ENCODE measurements around the gene RPS26.

RPS26 gene

GRCh38 chr12:56078931-56079722 lies 37.4 kb downstream of the RPS26 start:
- DNase-seq: peak in 1 of 2 experiments; percentile 64

DNA sequence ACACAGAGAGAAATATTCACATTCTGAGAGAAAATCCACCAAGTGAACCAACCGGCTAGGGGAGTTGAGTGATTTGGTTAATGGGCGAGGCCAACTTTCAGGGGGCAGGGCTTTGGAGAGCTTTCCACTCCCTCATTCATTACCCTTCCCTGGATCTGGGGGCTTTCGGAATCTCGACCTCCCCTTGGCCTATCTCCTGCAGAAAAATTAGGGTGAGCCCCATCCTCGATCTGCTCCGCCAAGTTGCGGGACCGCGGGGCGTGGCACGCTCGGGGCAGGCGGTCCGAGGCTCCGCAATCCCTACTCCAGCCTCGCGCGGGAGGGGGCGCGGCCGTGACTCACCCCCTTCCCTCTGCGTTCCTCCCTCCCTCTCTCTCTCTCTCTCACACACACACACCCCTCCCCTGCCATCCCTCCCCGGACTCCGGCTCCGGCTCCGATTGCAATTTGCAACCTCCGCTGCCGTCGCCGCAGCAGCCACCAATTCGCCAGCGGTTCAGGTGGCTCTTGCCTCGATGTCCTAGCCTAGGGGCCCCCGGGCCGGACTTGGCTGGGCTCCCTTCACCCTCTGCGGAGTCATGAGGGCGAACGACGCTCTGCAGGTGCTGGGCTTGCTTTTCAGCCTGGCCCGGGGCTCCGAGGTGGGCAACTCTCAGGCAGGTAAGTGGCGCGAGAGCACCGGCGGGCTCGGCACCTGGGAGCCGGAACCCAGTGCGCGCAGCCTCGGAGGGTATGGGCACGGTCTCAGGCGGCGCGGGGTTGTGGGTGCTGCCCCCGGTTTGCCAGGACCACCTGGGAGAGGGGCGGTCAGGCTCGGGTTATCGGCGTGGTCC lies 38.2 kb downstream of the RPS26 start, which contains the start of gene ERBB3:
ERBB3 (plus strand) TSS at position 443 of the 833 bp plus-strand sequence; CDS start at position 579, 136 bp downstream.
- DNase-seq: peak in 1 of 2 experiments; percentile 43

- DNase-seq: no peak
Measured at GRCh38 chr12:56080556-56081138, 38.9 kb downstream of the RPS26 start.

GRCh38 chr12:56081393-56082347 lies 40.0 kb downstream of the RPS26 start:
- no peak for DNase-seq

GRCh38 chr12:56082382-56082781 lies 40.7 kb downstream of the RPS26 start:
- no peak for DNase-seq

- DNase-seq: no peak
Measured at GRCh38 chr12:56082967-56083366, 41.2 kb downstream of the RPS26 start.

DNA sequence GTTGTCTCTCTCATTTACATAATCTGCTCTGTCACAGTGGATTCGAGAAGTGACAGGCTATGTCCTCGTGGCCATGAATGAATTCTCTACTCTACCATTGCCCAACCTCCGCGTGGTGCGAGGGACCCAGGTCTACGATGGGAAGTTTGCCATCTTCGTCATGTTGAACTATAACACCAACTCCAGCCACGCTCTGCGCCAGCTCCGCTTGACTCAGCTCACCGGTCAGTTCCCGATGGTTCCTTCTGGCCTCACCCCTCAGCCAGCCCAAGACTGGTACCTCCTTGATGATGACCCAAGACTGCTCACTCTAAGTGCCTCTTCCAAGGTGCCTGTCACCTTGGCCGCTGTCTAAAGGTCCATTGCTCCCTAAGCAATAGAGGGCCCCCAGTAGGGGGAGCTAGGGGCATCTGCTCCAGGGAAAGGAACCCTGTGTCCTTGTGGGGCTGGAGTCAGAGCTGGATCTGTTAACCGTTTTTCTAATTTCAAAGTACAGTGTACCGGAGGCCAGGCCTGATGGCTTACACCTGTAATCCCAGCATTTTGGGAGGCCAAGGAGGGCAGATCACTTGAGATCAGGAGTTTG lies 43.3 kb downstream of the RPS26 start:
- peak in 1 of 2 experiments; percentile 12 for DNase-seq

- DNase-seq: no peak
Measured at GRCh38 chr12:56086096-56086495, 44.4 kb downstream of the RPS26 start.

- DNase-seq: no peak
Measured at GRCh38 chr12:56086608-56087007, 44.9 kb downstream of the RPS26 start.

DNA sequence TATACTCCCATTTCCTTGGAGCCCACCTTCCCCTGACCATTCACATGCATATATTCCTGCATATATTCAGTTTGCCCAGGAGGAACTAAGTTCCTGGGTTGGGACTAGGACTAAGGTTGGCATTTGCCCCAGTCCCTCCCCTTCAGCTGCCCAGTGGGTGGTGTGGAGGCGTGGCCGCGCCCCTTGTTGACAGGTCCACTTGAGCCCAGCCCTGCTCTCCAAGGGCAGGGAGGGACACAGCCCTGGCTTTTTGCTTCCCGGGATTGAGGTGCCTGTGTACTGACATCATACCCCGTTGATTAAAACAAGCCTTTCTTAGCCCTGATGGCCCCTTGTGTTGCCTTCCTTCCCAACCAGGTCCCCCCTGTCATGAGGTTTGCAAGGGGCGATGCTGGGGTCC lies 45.5 kb downstream of the RPS26 start:
- no peak for DNase-seq

Measured in NCI-H1930 (cell line).